ENCODE data around the gene PKP2.
A peak's percentile ranks its signal among the peaks of the same experiment; 100 is the strongest.

The PKP2 gene

GRCh38 chr12:32804301-32804700, 92.3 kb downstream of the PKP2 start:
- DNase-seq = no peak

DNA sequence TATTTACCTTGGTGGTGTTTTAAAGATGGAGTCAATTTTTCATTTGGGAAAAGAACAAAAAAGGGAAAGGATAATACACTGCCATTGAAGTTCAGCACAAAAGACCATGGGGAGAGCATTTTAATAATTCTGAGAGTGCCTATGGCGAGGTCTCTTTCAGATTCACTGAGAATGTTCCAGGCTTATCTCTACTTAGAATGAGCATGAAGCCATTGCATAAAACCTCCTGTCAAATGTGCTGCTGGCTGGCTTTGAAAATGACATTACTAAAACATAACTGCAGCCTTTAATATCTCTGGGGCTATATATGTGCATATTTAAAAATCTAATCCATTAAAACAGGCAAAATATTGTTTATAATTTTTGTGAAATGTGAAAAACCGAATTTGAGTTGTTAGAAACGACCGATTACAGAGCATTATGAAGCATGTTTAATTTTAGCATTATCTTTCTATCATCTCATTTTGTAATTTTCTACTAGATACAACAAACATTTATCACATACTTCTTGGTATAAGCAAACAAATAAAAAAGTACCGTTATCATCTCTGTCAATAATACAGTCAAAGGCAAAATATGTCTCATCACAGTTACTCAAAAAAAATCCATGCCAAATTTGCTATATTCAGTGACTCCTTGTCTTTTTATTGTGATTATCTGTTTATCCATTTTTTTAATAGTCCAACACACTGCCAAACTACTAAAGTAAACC, 95.2 kb downstream of the PKP2 start:
- no peak for DNase-seq

GRCh38 chr12:32794281-32794680, 102.3 kb downstream of the PKP2 start:
- no peak for DNase-seq

GRCh38 chr12:32789916-32790315, 106.7 kb downstream of the PKP2 start:
- DNase-seq = no peak

- DNase-seq = no peak
These were observed 107.1 kb downstream of the PKP2 start for GRCh38 chr12:32789446-32789845.

- DNase-seq = no peak
These were observed 108.2 kb downstream of the PKP2 start for GRCh38 chr12:32788405-32788804.

- no peak for DNase-seq
These were observed 111.0 kb downstream of the PKP2 start for GRCh38 chr12:32785557-32785956.

DNA sequence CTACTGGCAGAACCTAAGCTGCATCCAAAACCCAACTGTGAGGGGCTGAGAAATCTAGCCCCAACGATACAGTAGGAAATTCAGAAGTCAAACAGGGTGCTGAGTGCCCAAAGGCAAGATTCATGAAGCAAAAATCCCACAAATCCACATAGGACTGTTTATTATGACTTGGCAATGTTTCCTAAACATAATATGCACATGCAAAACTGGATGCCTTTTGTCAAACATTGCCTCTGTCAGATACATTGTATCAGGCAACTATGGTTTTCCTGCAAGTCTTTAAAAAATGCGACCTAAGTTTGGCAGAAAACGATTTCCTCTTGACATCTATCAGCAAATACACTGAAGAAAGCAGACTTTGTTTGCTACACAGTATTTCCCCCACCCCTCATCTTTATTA, 113.5 kb downstream of the PKP2 start:
- DNase-seq = no peak

- DNase-seq = no peak
These were observed 116.5 kb downstream of the PKP2 start for GRCh38 chr12:32780071-32780470.

DNA sequence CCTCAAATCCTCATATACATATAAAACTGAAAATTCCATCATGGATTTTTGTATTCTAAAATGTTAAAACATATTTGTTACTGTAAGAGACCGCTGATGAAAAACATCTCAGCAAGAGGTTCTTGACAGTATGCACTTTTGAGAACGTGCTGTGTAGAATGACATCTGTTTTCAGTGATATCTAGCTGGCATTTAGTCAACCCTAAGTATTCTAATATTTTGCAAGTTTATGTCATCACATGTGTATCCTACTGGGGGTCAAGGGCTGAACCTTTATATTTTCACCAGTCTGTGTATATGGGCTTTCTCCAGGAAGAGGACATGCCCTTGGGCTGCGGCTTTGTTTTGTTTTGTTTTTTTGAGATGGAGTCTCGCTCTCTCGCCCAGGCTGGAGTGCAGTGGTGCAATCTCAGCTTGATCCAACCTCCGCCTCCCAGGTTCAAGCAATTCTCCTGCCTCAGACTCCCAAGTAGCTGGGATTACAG, 118.8 kb downstream of the PKP2 start:
- DNase-seq = no peak

GRCh38 chr12:32777159-32777558, 119.4 kb downstream of the PKP2 start:
- no peak for DNase-seq

DNA sequence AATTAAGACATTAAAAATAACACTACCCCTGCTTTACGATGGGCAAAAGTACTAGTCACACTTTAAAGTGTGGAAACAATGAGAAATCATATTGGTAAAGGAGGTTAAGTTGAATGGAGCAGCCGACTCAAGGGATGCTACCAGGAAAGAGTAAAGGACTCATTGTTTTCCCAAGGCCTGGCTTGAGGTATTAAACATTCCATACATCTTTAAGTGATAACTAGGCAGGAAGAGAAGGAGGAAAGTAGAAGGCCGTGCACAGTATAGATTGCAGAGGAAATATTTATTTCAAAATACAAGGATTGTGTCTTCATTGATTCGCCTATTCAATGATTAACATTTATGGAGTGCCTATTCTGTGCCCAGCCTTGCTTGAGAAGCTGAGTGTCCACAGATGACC, 120.3 kb downstream of the PKP2 start:
- DNase-seq = no peak

DNA sequence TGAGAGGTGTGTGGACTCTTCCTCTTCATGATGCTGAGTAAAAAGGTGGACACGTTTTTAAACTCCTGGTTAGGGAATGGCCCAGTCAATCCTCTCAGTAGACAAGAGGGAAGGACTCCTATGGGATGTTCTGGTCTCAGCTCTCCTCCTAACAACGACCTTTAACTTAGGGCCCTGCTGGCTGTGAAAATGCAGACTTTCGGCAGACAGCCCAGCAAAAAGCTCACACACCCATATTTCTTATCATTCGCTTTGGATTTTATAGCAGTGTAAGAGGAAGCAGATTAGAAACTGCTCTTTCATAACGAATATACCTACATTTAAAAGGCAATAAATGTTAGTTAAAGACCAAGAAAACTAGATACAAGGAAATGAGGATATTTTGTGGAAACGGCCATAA, 122.9 kb downstream of the PKP2 start:
- no peak for DNase-seq

DNA sequence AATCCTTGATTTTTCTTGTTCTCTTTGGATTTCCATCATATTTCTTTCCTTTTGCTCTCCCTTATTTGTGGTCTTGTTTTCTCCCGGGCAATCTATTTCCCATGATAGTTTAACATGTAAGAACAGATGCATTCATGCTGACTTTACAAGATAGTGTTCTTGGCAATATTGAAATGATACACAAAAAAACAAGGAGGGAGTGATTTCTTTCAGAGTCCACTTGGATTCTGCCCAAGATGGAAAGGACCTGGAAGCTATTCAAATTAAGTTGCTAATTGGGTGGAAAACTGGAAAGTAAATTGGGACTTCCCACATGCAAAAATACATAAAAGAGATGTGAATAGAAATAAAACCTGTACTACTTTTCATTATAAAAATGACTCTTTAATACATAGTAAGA, 126.4 kb downstream of the PKP2 start:
- DNase-seq = no peak

DNA sequence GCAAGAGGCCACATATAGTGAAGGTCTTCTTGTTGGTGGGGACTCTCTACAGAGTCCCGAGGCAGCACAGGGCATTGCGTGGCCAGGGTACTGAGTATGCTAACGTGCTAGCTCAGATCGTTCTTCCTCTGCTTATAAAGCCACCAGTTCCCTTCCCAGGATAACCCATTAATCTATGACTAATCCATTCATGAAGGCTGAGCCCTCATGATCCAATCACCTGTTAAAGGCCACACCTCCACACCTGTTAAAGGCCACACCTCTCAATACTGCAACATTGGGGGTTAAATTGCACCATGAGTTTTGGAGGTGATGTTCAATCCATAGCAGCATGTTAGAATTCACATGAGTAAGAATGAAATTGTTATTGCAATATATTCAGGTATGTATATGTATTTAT, 128.1 kb downstream of the PKP2 start:
- no peak for DNase-seq

GRCh38 chr12:32765906-32766305, 130.7 kb downstream of the PKP2 start:
- no peak for DNase-seq

DNA sequence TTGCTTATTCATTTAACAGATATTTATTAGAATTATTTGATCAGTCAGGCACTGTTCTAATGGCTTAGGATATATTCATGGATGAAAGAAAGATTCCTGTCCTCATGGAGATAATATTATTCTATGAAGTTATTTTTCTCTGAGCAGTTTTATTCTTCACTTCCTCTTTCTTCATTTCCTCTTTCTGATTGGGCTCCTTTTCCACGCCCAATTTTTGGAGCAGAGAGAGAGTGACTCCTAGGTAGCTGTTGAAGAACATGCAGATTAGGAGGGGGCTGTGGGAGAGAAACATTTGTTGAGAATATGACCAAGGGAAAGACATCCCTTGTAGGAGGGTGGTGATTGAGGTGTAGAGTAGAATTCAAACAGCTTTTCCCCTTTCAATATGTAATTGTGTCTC, 134.9 kb downstream of the PKP2 start:
- no peak for DNase-seq

DNA sequence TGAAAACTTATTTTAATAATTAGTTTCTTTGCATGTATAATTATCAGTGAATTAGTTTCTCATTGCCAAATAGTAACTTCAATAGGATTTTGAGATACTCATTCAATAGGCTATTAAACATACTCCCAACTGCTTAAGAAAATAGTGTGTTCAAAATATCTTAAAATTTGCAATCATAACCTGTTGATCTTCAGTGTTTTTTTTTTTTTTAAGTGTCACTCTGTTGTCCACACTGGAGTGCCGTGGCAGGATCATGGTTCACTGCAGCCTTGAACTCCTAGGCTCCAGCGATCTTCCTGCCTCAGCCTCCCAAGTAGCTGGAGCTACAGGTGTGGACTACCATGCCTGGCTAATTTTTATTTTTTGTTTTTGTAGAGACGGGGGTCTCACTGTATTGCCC, 139.4 kb downstream of the PKP2 start:
- DNase-seq = no peak

DNA sequence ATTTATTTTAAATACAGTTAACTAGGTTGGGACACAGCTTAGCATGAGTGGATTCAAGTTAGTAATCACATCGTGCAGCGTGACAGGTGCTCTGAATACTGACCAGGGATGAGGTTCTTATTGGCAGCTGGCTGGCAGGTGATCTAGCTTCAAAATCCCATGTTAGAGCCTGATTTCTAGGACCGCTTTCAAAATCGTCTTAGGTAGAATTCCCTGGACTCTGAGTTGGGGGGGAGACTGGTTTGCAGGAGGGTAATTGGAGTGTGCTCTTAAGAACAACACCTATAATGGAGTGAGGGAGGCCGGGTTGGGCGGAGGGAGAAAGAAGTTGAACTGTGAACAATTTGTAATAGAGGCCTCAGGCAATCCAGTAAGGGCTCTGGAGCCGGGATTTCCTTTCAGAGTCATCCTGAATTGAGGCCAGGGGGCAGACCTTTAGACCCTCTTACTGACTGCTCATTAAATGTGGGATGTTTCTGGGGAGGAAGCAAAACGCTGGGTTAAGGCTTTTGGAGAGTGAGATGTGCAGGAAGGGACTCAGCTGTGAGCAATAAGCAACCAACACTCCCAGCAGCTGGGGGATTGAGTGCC, 140.0 kb downstream of the PKP2 start:
- no peak for DNase-seq

DNA sequence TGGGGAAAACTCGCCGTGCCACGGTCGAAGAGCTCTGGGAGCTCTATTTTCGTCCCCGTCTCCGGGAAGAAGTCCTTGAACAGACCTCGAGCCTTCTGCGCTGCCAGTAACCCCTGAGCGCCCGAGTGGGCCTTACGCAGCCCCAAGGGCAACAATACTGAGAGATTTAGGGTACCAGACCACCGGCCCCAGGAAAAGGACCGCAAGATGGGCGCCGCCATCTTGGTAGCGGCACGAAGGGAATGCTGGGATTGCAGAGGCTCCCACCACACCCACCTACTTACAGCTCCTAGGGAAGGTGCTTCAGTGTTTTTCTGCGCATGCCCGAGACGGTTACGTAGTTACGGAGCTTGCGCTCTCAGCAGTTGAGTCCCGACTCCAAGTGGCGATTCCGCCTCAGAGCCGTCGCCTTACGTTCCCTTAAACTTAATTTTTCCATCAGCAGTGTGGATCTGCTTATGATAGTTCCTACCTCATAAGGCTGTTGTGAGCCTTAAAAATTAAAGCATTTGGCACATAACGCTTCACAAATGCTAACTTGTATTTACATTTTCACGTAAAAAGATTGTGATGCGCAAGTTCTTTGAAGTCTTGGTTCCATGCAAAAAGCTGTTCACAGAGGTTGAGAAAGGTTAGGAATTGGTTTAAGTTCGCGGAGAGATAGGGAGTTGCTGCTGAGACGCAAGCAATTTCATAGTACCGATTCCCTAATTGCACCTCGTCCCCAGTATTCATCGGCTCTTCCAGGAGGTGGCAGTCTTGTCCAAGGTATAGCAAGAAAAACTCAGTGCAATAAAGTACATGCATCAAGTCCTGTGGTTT, 140.7 kb downstream of the PKP2 start, which contains the start of gene YARS2:
TSS of gene YARS2 (minus strand) at position 244 of the 822 bp plus-strand sequence. CDS start at position 221, 23 bp downstream.
- peak; percentile 93 for DNase-seq

DNA sequence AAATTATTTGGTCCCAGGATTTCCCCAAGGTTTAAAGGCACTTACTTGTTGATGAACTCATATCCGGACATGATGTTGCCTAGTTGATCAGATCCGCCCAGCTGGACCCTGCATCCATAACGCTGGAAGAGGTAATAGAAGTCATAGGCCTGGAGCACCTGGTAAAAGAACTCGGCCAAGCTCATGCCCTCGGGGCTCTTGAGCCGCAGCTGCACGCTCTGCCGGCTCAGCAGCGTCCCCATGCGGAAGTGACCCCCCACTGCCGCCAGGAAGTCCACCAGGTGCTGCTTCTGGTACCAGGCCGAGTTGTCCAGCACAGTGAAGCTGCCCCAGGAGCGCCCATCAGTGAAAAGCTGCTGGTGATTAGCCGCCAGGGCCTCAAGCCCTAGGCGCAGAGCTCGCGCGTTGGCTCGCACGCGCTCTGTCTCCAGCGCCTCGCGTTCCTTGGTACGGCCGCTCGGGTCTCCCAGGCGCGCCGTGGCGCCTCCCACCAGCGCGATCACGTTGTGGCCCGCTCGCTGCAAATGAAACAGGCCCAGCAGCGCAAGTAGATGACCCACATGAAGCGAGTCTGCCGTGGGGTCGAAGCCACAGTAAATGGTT, 141.4 kb downstream of the PKP2 start:
- peak; percentile 83 for DNase-seq

- no peak for DNase-seq
These were observed 142.5 kb downstream of the PKP2 start for GRCh38 chr12:32754111-32754510.

- no peak for DNase-seq
These were observed 143.0 kb downstream of the PKP2 start for GRCh38 chr12:32753605-32754004.
